ENCODE measurements around the gene ZNF513.

GRCh38 chr2:27428978-27429541 lies 48.5 kb upstream of the ZNF513 start:
- TF ChIP-seq CTCF (IDR thresholded peaks at IDR 0.05; ENCODE audit: low read depth, low read length) = no peak
- TF ChIP-seq EZH2phosphoT487 (IDR thresholded peaks at IDR 0.05; ENCODE audit: low read depth) = no peak

All from OCI-LY3 (cell line).